ENCODE measurements around the gene YY1.

DNA sequence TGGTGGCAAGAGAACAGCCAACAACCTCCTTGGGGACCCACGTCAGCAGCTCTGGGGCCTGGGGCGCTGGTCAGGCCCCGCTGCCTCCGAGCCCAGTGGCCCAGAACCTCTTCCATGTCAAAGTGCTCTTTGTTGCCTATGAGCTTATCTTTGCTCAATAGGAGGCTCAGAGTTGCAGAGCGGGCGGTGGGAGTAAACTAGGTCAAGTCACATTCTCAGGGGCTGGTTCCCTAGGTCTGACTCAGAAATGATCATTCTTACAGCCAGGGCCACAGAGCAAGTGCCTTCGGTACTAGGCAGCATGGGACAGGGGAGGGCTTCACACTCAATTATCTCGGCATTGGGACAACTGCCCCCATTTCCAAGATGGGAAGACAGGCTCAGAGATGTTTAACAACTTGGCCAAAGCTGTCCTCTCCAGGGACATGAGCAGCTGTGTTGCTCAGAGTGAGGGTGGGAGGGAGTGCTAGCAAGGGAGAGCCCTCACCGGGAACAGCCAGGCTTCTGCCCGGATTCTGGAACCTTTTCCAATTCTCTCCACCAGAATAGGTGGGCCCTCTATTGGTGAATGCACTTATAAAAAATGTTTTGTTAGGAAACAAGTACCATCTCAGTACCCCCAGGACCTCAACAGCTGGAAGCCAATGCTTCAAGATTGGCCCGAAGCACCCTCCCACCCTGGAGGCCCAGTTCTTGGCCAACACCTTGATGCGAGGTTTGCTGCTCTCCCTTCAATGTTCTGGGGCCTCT is 55.4 kb downstream of the YY1 start:
- TF ChIP-seq, protein P1, sequence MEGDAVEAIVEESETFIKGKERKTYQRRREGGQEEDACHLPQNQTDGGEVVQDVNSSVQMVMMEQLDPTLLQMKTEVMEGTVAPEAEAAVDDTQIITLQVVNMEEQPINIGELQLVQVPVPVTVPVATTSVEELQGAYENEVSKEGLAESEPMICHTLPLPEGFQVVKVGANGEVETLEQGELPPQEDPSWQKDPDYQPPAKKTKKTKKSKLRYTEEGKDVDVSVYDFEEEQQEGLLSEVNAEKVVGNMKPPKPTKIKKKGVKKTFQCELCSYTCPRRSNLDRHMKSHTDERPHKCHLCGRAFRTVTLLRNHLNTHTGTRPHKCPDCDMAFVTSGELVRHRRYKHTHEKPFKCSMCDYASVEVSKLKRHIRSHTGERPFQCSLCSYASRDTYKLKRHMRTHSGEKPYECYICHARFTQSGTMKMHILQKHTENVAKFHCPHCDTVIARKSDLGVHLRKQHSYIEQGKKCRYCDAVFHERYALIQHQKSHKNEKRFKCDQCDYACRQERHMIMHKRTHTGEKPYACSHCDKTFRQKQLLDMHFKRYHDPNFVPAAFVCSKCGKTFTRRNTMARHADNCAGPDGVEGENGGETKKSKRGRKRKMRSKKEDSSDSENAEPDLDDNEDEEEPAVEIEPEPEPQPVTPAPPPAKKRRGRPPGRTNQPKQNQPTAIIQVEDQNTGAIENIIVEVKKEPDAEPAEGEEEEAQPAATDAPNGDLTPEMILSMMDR (conservative IDR thresholded peaks at IDR 0.05; ENCODE audit: low read length) = no peak
- TF ChIP-seq EZH2phosphoT487 (IDR thresholded peaks at IDR 0.05; ENCODE audit: borderline replicate concordance) = no peak

All from Loucy (cell line).